Fibroblast of lung (primary cell): ENCODE results near the gene C1orf198. TPM values are rescaled to one million over a fixed set of nuclear protein-coding genes. Genes with fewer than 3 reads are reported as not detected.

Experiments used
- DNase-seq, 2 donors: peaks; one replicate each; pipeline versions ENCODE4 v3.0.0 to v3.0.0-alpha.2; 2010; ENCODE audit warnings: low read depth in 2 of 2
- H2AFZ ChIP-seq: 2 replicates; pipeline ENCODE4 v1.5.1; 2012; ENCODE audit warnings: low read length, control low read depth, inconsistent platforms
- H3K27ac ChIP-seq: 2 replicates; pipeline ENCODE4 v1.5.1; 2011; ENCODE audit warnings: low read length, control low read depth; ENCODE audit not compliant: insufficient read depth
- H3K27me3 ChIP-seq: 2 replicates; pipeline ENCODE4 v1.5.1; 2011; ENCODE audit warnings: mild to moderate bottlenecking, low read length; ENCODE audit not compliant: control insufficient read depth, insufficient read depth
- H3K36me3 ChIP-seq: 2 replicates; pipeline ENCODE4 v1.5.1; 2011; ENCODE audit warnings: low read length; ENCODE audit not compliant: control insufficient read depth, insufficient read depth
- H3K4me1 ChIP-seq: 2 replicates; pipeline ENCODE4 v1.5.1; 2011; ENCODE audit warnings: low read length; ENCODE audit not compliant: control insufficient read depth, insufficient read depth; ENCODE audit errors: extremely low read depth
- H3K4me2 ChIP-seq: 2 replicates; pipeline ENCODE4 v1.5.1; 2011; ENCODE audit warnings: low read length, control low read depth; ENCODE audit not compliant: insufficient read depth; ENCODE audit errors: extremely low read depth
- H3K4me3 ChIP-seq, 4 experiments: fragments of 200-600 bp in 1 of 4; sonication (generic) in 1 of 4; replicated peaks in 1 of 4; 2 replicates each; pipeline ENCODE4 v1.5.1; 2011 to 2016; ENCODE audit warnings: low read length in 4 of 4, low read depth in 3 of 4, mild to moderate bottlenecking in 3 of 4, control low read depth in 2 of 4, inconsistent platforms in 1 of 4, mixed read lengths in 1 of 4; ENCODE audit not compliant: insufficient read depth in 1 of 4; ENCODE audit errors: control extremely low read depth in 1 of 4
- H3K79me2 ChIP-seq: 2 replicates; pipeline ENCODE4 v1.5.1; 2012; ENCODE audit warnings: mild to moderate bottlenecking, low read length, inconsistent platforms; ENCODE audit not compliant: control insufficient read depth, insufficient read depth
- H3K9ac ChIP-seq: 2 replicates; pipeline ENCODE4 v1.5.1; 2011; ENCODE audit warnings: mild to moderate bottlenecking, low read length, control low read depth; ENCODE audit not compliant: insufficient read depth
- H3K9me3 ChIP-seq: 2 replicates; pipeline ENCODE4 v1.5.1; 2012; ENCODE audit warnings: low read depth, low read length; ENCODE audit not compliant: control insufficient read depth, insufficient read depth
- H4K20me1 ChIP-seq: 2 replicates; pipeline ENCODE4 v1.5.1; 2011; ENCODE audit warnings: low read length; ENCODE audit not compliant: control insufficient read depth, insufficient read depth; ENCODE audit errors: extremely low read depth
- CTCF ChIP-seq, 2 donors: IDR thresholded peaks in 1 of 2; conservative IDR thresholded peaks in 1 of 2; 1 replicate in 1 of 2; 2 replicates in 1 of 2; pipeline ENCODE4 v1.5.1; 2011 to 2012; ENCODE audit warnings: low read length in 2 of 2, control low read depth in 1 of 2, inconsistent platforms in 1 of 2, low read depth in 1 of 2, mild to moderate bottlenecking in 1 of 2
- EZH2 ChIP-seq: IDR thresholded peaks from 2 replicates; pipeline ENCODE4 v1.5.1; 2012; ENCODE audit warnings: low read length, control low read depth, mild to moderate bottlenecking; ENCODE audit errors: missing control alignments
- polyA plus RNA-seq, 2 donors: library from polyadenylated mRNA; depleted of rRNA in 1 of 2; stranded (reverse) in 1 of 2; unstranded in 1 of 2; fragments of >200 nt; gene quantifications; 2 replicates each; pipeline ENCODE4 v1.2.1, GENCODE V29; 2011 to 2012; ENCODE audit warnings: missing spikeins in 1 of 2
- total RNA-seq: library from RNA; depleted of rRNA; stranded (reverse); fragments of >200 nt; gene quantifications from 2 replicates; pipeline ENCODE4 v1.2.1, GENCODE V29; 2014

The C1orf198 gene
- total and polyA plus RNA-seq, 2 donors (not counting 1 experiment from before 2014, with no cell fraction given) = 57.8 to 215 TPM

- H3K4me3 ChIP-seq = no peak overlapping the region
- TF ChIP-seq CTCF (conservative IDR thresholded peaks at IDR 0.05 in 1 of 2, IDR thresholded peaks at IDR 0.05 in 1 of 2; ENCODE audit: low read depth in 1 of 2, low read length in 2 of 2) = no peak
- TF ChIP-seq EZH2 = no peak
- H3K79me2 ChIP-seq = no peaks in the 10 kb centered on the region
- H4K20me1 ChIP-seq = no peaks in the 10 kb centered on the region
- H3K9me3 ChIP-seq = no peaks in the 10 kb centered on the region
- no peak overlapping the region for H3K9ac ChIP-seq
- H3K27ac ChIP-seq = no peak overlapping the region
- DNase-seq = no peak
- H3K4me2 ChIP-seq = no peak overlapping the region
- no peaks in the 10 kb centered on the region for H3K27me3 ChIP-seq
- no peak overlapping the region for H2AFZ ChIP-seq
- H3K36me3 ChIP-seq = no peaks in the 10 kb centered on the region
- H3K4me1 ChIP-seq = peaks cover 22% of the 10 kb centered on the region
Measured at GRCh38 chr1:230828421-230828820, 39.9 kb downstream of the C1orf198 start.

GRCh38 chr1:230827801-230828200 lies 40.5 kb downstream of the C1orf198 start:
- no peaks in the 10 kb centered on the region for H3K36me3 ChIP-seq
- H3K27ac ChIP-seq = no peak overlapping the region
- TF ChIP-seq EZH2 (no peak), CTCF (conservative IDR thresholded peaks at IDR 0.05 in 1 of 2, IDR thresholded peaks at IDR 0.05 in 1 of 2; ENCODE audit: low read depth in 1 of 2, low read length in 2 of 2) (no peak)
- H3K79me2 ChIP-seq = no peaks in the 10 kb centered on the region
- no peaks in the 10 kb centered on the region for H4K20me1 ChIP-seq
- no peaks in the 10 kb centered on the region for H3K9me3 ChIP-seq
- H2AFZ ChIP-seq = no peak overlapping the region
- H3K4me1 ChIP-seq = peaks cover 22% of the 10 kb centered on the region
- no peaks in the 10 kb centered on the region for H3K27me3 ChIP-seq
- no peak for DNase-seq
- no peak overlapping the region for H3K4me3 ChIP-seq
- no peak overlapping the region for H3K4me2 ChIP-seq
- H3K9ac ChIP-seq = no peak overlapping the region

- Histone ChIP-seq H3K27ac (no peak overlapping the region), H3K4me3 (no peak overlapping the region), H4K20me1 (no peaks in the 10 kb centered on the region), H3K36me3 (no peaks in the 10 kb centered on the region), H2AFZ (no peak overlapping the region), H3K79me2 (no peaks in the 10 kb centered on the region), H3K9me3 (no peaks in the 10 kb centered on the region), H3K4me1 (peaks cover 22% of the 10 kb centered on the region), H3K4me2 (no peak overlapping the region), H3K27me3 (no peaks in the 10 kb centered on the region), H3K9ac (no peak overlapping the region)
- TF ChIP-seq CTCF (conservative IDR thresholded peaks at IDR 0.05 in 1 of 2, IDR thresholded peaks at IDR 0.05 in 1 of 2; ENCODE audit: low read depth in 1 of 2, low read length in 2 of 2) (no peak), EZH2 (no peak)
- DNase-seq = peak; percentile 82 to 84
Measured at GRCh38 chr1:230827081-230827681, 41.1 kb downstream of the C1orf198 start.
